Thoracic aorta (tissue), 2 donors: Measurements from ENCODE around the gene ASAP2. TPM values are rescaled to one million over a fixed set of nuclear protein-coding genes. Genes with fewer than 3 reads are reported as not detected.

Experiments used
- ATAC-seq: fragments of 150-250 bp; one replicate; pipeline ENCODE4 v1.8.0; 2017; ENCODE audit warnings: low read depth; ENCODE audit not compliant: insufficient number of reproducible peaks, low FRiP score
- DNase-seq: peaks from one replicate; pipeline ENCODE4 v3.0.0-alpha.2; 2020; ENCODE audit warnings: low spot score
- H3K27ac ChIP-seq, 2 donors: fragments of 200-600 bp; sonication (generic); 1 replicate in 1 of 2; 2 replicates in 1 of 2; pipeline ENCODE4 v1.5.1; 2016; ENCODE audit warnings: mild to moderate bottlenecking in 2 of 2, moderate library complexity in 2 of 2
- H3K27me3 ChIP-seq: fragments of 200-600 bp; sonication (generic); replicated peaks from 2 replicates; pipeline ENCODE4 v1.6.0; 2016; ENCODE audit warnings: mild to moderate bottlenecking; ENCODE audit not compliant: insufficient read depth
- H3K36me3 ChIP-seq: fragments of 200-600 bp; sonication (generic); one replicate; pipeline ENCODE4 v1.5.1; 2016
- H3K4me1 ChIP-seq, 2 donors: fragments of 200-600 bp; sonication (generic); 1 replicate in 1 of 2; 2 replicates in 1 of 2; pipeline versions ENCODE4 v1.5.1 to v1.6.0; 2016; ENCODE audit warnings: low read depth in 2 of 2, mild to moderate bottlenecking in 1 of 2; ENCODE audit not compliant: control insufficient read depth in 1 of 2
- H3K4me3 ChIP-seq: fragments of 200-600 bp; sonication (generic); 2 replicates; pipeline ENCODE4 v1.5.1; 2016; ENCODE audit warnings: mild to moderate bottlenecking
- H3K9me3 ChIP-seq: fragments of 200-600 bp; sonication (generic); 2 replicates; pipeline ENCODE4 v1.5.1; 2016
- CTCF ChIP-seq: fragments of 200-600 bp; sonication (generic); IDR thresholded peaks from one replicate; pipeline ENCODE4 v1.5.1; 2019; ENCODE audit warnings: antibody characterized with exemption
- total RNA-seq, 2 donors: library from RNA; depleted of rRNA; stranded (reverse); fragments of >200 nt; gene quantifications; one replicate each; pipeline versions ENCODE4 v1.1.0 to v1.2.3, GENCODE V29; 2016

ASAP2 gene
- total RNA-seq, 2 donors from 2014 or later = 58.1 to 102 TPM

GRCh38 chr2:9332136-9332852 is 125.7 kb downstream of the ASAP2 start:
- peaks cover 3 to 58% of the 10 kb centered on the region in 2 donors for H3K4me1 ChIP-seq
- no peak for TF ChIP-seq CTCF
- no peaks in the 10 kb centered on the region for H3K9me3 ChIP-seq
- H3K36me3 ChIP-seq = peaks cover 7% of the 10 kb centered on the region
- H3K27me3 ChIP-seq = no peaks in the 10 kb centered on the region
- DNase-seq = no peak
- ATAC-seq = no peak
- H3K27ac ChIP-seq = no peak overlapping the region
- no peak overlapping the region for H3K4me3 ChIP-seq

- Histone ChIP-seq H3K9me3 (no peaks in the 10 kb centered on the region), H3K36me3 (peaks cover 7% of the 10 kb centered on the region), H3K4me3 (no peak overlapping the region), H3K27ac (peak overlapping the region; percentile 32 to 34), H3K27me3 (no peaks in the 10 kb centered on the region), H3K4me1 (peaks cover 5 to 62% of the 10 kb centered on the region in 2 donors)
- ATAC-seq (no peak), DNase-seq (no peak)
- no peak for TF ChIP-seq CTCF
These were observed 126.2 kb downstream of the ASAP2 start for GRCh38 chr2:9332853-9333245.

- Histone ChIP-seq H3K27me3 (no peaks in the 10 kb centered on the region), H3K36me3 (peaks cover 7% of the 10 kb centered on the region), H3K4me3 (no peak overlapping the region), H3K9me3 (no peaks in the 10 kb centered on the region), H3K4me1 (peaks cover 5 to 55% of the 10 kb centered on the region in 2 donors), H3K27ac (peak overlapping the region; percentile 32 to 34)
- DNase-seq (no peak), ATAC-seq (peak; percentile 85)
- TF ChIP-seq CTCF = peak; percentile 70
These were observed 127.1 kb downstream of the ASAP2 start for GRCh38 chr2:9333591-9334171.

- DNase-seq = no peak
- TF ChIP-seq CTCF = no peak
- peak overlapping the region; percentile 32 to 34 for H3K27ac ChIP-seq
- H3K9me3 ChIP-seq = no peaks in the 10 kb centered on the region
- H3K27me3 ChIP-seq = no peaks in the 10 kb centered on the region
- H3K36me3 ChIP-seq = peaks cover 7% of the 10 kb centered on the region
- H3K4me3 ChIP-seq = no peak overlapping the region
- H3K4me1 ChIP-seq = peaks cover 5 to 45% of the 10 kb centered on the region in 2 donors
- no peak for ATAC-seq
These were observed 128.1 kb downstream of the ASAP2 start for GRCh38 chr2:9334761-9335160.

GRCh38 chr2:9335322-9335832 is 128.8 kb downstream of the ASAP2 start:
- no peak for TF ChIP-seq CTCF
- peaks cover 5 to 38% of the 10 kb centered on the region in 2 donors for H3K4me1 ChIP-seq
- no peak for DNase-seq
- H3K4me3 ChIP-seq = no peak overlapping the region
- no peak overlapping the region for H3K27ac ChIP-seq
- H3K36me3 ChIP-seq = peaks cover 7% of the 10 kb centered on the region
- H3K9me3 ChIP-seq = no peaks in the 10 kb centered on the region
- no peak for ATAC-seq
- H3K27me3 ChIP-seq = no peaks in the 10 kb centered on the region
